HUES48 (cell line): ENCODE data around the gene IRAK3.
"Not testable (repeated sequence)": the region's sequence is repeated elsewhere in the genome, so short reads cannot be mapped to it uniquely, and the experiment has no call there.

Experiments
- H3K27ac ChIP-seq: one replicate; pipeline ENCODE4 v1.7.0; 2013; ENCODE audit warnings: low read depth, low read length, inconsistent platforms
- H3K27me3 ChIP-seq: 2 replicates; pipeline ENCODE4 v1.6.1; 2013; ENCODE audit warnings: mild to moderate bottlenecking, low read length; ENCODE audit not compliant: control insufficient read depth, insufficient read depth
- H3K36me3 ChIP-seq: 2 replicates; pipeline ENCODE4 v1.6.1; 2013; ENCODE audit warnings: low read length; ENCODE audit not compliant: control insufficient read depth, insufficient read depth
- H3K4me1 ChIP-seq: 2 replicates; pipeline ENCODE4 v1.6.1; 2013; ENCODE audit warnings: mild to moderate bottlenecking, low read length; ENCODE audit not compliant: control insufficient read depth, insufficient read depth
- H3K4me3 ChIP-seq: 2 replicates; pipeline ENCODE4 v1.5.1; 2013; ENCODE audit warnings: mild to moderate bottlenecking, low read depth, low read length
- H3K9ac ChIP-seq: 2 replicates; pipeline ENCODE4 v1.6.1; 2013; ENCODE audit warnings: mild to moderate bottlenecking, low read depth, low read length, moderate library complexity
- H3K9me3 ChIP-seq: 2 replicates; pipeline ENCODE4 v1.6.1; 2013; ENCODE audit warnings: low read length; ENCODE audit not compliant: control insufficient read depth, insufficient read depth

IRAK3 gene

GRCh38 chr12:66174391-66175325 is 14.4 kb upstream of the IRAK3 start:
- not testable (repeated sequence) for H3K9me3 ChIP-seq, H3K9ac ChIP-seq, H3K4me1 ChIP-seq, H3K36me3 ChIP-seq, H3K27me3 ChIP-seq, H3K4me3 ChIP-seq, H3K27ac ChIP-seq

- no peak overlapping the region for H3K9ac ChIP-seq
- H3K4me3 ChIP-seq = no peak overlapping the region
- no peak overlapping the region for H3K27ac ChIP-seq
- H3K9me3 ChIP-seq = peaks cover 8% of the 10 kb centered on the region; the same call in 1 of the 2 replicates
- no peaks in the 10 kb centered on the region for H3K4me1 ChIP-seq
- H3K27me3 ChIP-seq = no peaks in the 10 kb centered on the region; the same call in 1 of the 2 replicates
- no peaks in the 10 kb centered on the region for H3K36me3 ChIP-seq
These were observed 12.7 kb upstream of the IRAK3 start for GRCh38 chr12:66176105-66176900.

GRCh38 chr12:66182956-66183355 is 6.1 kb upstream of the IRAK3 start:
- Histone ChIP-seq H3K4me1 (no peaks in the 10 kb centered on the region), H3K36me3 (no peaks in the 10 kb centered on the region), H3K9me3 (no peaks in the 10 kb centered on the region), H3K27me3 (peaks cover 12% of the 10 kb centered on the region), H3K4me3 (no peak overlapping the region), H3K9ac (no peak overlapping the region), H3K27ac (no peak overlapping the region)

GRCh38 chr12:66184822-66185221 is 4.2 kb upstream of the IRAK3 start:
- not testable (repeated sequence) for H3K4me3 ChIP-seq, H3K4me1 ChIP-seq, H3K36me3 ChIP-seq, H3K9me3 ChIP-seq, H3K27ac ChIP-seq, H3K9ac ChIP-seq
- H3K27me3 ChIP-seq = peaks cover 29% of the 10 kb centered on the region

GRCh38 chr12:66187036-66187435 is 2.0 kb upstream of the IRAK3 start:
- Histone ChIP-seq H3K4me1 (no peaks in the 10 kb centered on the region), H3K4me3 (no peak overlapping the region), H3K9ac (no peak overlapping the region), H3K27ac (no peak overlapping the region), H3K9me3 (no peaks in the 10 kb centered on the region), H3K27me3 (peaks cover 49% of the 10 kb centered on the region), H3K36me3 (no peaks in the 10 kb centered on the region)

- no peaks in the 10 kb centered on the region for H3K36me3 ChIP-seq
- H3K4me3 ChIP-seq = no peak overlapping the region
- no peaks in the 10 kb centered on the region for H3K4me1 ChIP-seq
- no peaks in the 10 kb centered on the region for H3K9me3 ChIP-seq
- H3K9ac ChIP-seq = no peak overlapping the region
- H3K27me3 ChIP-seq = peaks cover 49% of the 10 kb centered on the region
- H3K27ac ChIP-seq = no peak overlapping the region
These were observed 1.2 kb upstream of the IRAK3 start for GRCh38 chr12:66187821-66188220.

- no peak overlapping the region for H3K27ac ChIP-seq
- H3K36me3 ChIP-seq = no peaks in the 10 kb centered on the region
- no peaks in the 10 kb centered on the region for H3K4me1 ChIP-seq
- H3K9ac ChIP-seq = no peak overlapping the region
- no peaks in the 10 kb centered on the region for H3K9me3 ChIP-seq
- peak overlapping the region; percentile 60 for H3K4me3 ChIP-seq
- H3K27me3 ChIP-seq = peaks cover 49% of the 10 kb centered on the region
These were observed 451 bp downstream of the IRAK3 start for GRCh38 chr12:66189486-66189843.

GRCh38 chr12:66189889-66190288 is 875 bp downstream of the IRAK3 start:
- peak overlapping the region; percentile 60 for H3K4me3 ChIP-seq
- H3K9ac ChIP-seq = no peak overlapping the region

GRCh38 chr12:66190519-66191370 is 1.7 kb downstream of the IRAK3 start:
- Histone ChIP-seq H3K27ac (no peak overlapping the region), H3K9ac (no peak overlapping the region), H3K4me1 (no peaks in the 10 kb centered on the region), H3K36me3 (no peaks in the 10 kb centered on the region), H3K27me3 (peaks cover 49% of the 10 kb centered on the region), H3K4me3 (no peak overlapping the region), H3K9me3 (no peaks in the 10 kb centered on the region)

More at GRCh38 chr12:66189889-66190288, 875 bp downstream of the IRAK3 start:
- Histone ChIP-seq H3K4me1 (no peaks in the 10 kb centered on the region), H3K27ac (no peak overlapping the region), H3K36me3 (no peaks in the 10 kb centered on the region), H3K9me3 (no peaks in the 10 kb centered on the region), H3K27me3 (peaks cover 49% of the 10 kb centered on the region)

- no peak overlapping the region for H3K4me3 ChIP-seq
- H3K36me3 ChIP-seq = no peaks in the 10 kb centered on the region
- H3K27me3 ChIP-seq = peaks cover 49% of the 10 kb centered on the region
- no peaks in the 10 kb centered on the region for H3K9me3 ChIP-seq
- H3K27ac ChIP-seq = no peak overlapping the region
- peaks cover 2% of the 10 kb centered on the region for H3K4me1 ChIP-seq
- no peak overlapping the region for H3K9ac ChIP-seq
These were observed 2.6 kb downstream of the IRAK3 start for GRCh38 chr12:66191547-66192126.
